BJ (cell line): ENCODE data around the gene ADD2. TPM values are rescaled to one million over a fixed set of nuclear protein-coding genes. Genes with fewer than 3 reads are reported as not detected.

Experiments used
- CTCF ChIA-PET: fragments of 350-600 bp; formaldehyde crosslinking; extraction: SDS; loops from one replicate; lab custom pipeline; 2021; ENCODE audit warnings: antibody characterized with exemption, inconsistent platforms; lab: Yijun Ruan, JAX
- POLR2A ChIA-PET: fragments of 300-600 bp; sonication (Branson Sonifier 250); formaldehyde crosslinking; extraction: SDS; loops from one replicate; lab custom pipeline; 2021; ENCODE audit warnings: antibody characterized with exemption; lab: Charles Lee
- DNase-seq: peaks from one replicate; pipeline ENCODE4 v3.0.0-alpha.2; 2011; ENCODE audit warnings: low read depth
- H3K27me3 ChIP-seq: 2 replicates; pipeline ENCODE4 v1.6.0; 2011; ENCODE audit warnings: low read length; ENCODE audit not compliant: control insufficient read depth, insufficient read depth
- H3K36me3 ChIP-seq: 2 replicates; pipeline ENCODE4 v1.5.1; 2011; ENCODE audit warnings: low read length; ENCODE audit not compliant: control insufficient read depth, insufficient read depth
- H3K4me3 ChIP-seq: 2 replicates; pipeline ENCODE4 v1.5.1; 2011; ENCODE audit warnings: low read depth, mild to moderate bottlenecking, control low read depth, low read length
- polyA plus RNA-seq: library from polyadenylated mRNA; depleted of rRNA; stranded (reverse); fragments of >200 nt; gene quantifications from 2 replicates; pipeline ENCODE4 v1.2.3, GENCODE V29; 2011
- TF ChIP-seq, protein P1 (sequence below): IDR thresholded peaks from 2 replicates; pipeline ENCODE4 v1.5.1; 2011; ENCODE audit warnings: low read depth, mild to moderate bottlenecking, control low read depth, inconsistent platforms, low read length, moderate library complexity; ENCODE audit not compliant: insufficient read depth

Gene ADD2
- polyA plus RNA-seq, 1 experiment = not detected

DNA sequence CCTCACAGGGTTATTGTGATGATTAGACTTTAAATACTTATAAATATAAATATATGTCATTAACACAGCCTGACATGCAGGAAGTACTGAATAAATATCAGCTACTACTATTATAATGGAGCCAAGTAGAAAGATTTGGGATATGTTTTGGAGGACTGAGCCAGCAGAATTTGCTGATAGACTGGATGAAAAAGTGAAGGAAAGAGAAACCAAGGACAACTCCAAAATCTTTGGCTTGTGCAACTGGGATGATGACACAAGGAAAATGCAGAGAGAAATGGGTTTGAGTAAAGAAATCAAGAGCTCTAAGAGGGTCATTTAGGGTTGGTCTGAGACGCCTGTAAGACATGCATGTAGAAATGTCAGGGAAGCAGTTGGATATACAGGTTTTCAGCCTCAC, 15.6 kb downstream of the ADD2 start:
- no peaks in the 10 kb centered on the region for H3K36me3 ChIP-seq
- DNase-seq = no peak
- no peak overlapping the region for H3K4me3 ChIP-seq
- ChIA-PET CTCF (interaction anchor here (1.4 kb wide), 1 partner anchor 10 kb away, joined by 3 read pairs; no protein-coding TSS in a partner anchor), POLR2A (interaction anchor here (0.7 kb wide), 1 partner anchor 82 kb away, joined by 3 read pairs; no protein-coding TSS in a partner anchor)
- TF ChIP-seq, protein P1, sequence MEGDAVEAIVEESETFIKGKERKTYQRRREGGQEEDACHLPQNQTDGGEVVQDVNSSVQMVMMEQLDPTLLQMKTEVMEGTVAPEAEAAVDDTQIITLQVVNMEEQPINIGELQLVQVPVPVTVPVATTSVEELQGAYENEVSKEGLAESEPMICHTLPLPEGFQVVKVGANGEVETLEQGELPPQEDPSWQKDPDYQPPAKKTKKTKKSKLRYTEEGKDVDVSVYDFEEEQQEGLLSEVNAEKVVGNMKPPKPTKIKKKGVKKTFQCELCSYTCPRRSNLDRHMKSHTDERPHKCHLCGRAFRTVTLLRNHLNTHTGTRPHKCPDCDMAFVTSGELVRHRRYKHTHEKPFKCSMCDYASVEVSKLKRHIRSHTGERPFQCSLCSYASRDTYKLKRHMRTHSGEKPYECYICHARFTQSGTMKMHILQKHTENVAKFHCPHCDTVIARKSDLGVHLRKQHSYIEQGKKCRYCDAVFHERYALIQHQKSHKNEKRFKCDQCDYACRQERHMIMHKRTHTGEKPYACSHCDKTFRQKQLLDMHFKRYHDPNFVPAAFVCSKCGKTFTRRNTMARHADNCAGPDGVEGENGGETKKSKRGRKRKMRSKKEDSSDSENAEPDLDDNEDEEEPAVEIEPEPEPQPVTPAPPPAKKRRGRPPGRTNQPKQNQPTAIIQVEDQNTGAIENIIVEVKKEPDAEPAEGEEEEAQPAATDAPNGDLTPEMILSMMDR = no peak
- H3K27me3 ChIP-seq = no peaks in the 10 kb centered on the region; the same call in 1 of the 2 replicates

DNA sequence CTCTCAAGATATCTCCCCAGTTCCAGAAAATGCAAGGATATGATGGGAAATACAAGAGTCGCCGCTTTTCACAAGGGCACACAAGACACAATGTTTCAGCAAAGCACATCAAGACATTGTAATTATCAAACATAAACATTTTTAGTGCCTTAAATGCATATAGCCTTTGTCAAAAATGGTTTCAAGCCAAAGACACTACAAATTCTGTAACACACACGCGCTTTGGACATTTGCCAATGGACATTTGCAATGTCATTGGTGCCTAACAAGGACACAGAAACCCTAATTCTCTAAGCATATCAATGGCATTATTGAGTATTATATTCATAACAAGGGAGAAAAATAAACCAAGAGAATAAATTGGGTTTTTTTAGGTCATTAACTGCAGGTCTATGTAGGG, 16.1 kb downstream of the ADD2 start:
- CTCF ChIA-PET = interaction anchor here (1.4 kb wide), 1 partner anchor 9 kb away, joined by 3 read pairs; no protein-coding TSS in a partner anchor
- POLR2A ChIA-PET = no interaction called here
- TF ChIP-seq, protein P1 = no peak
- DNase-seq = no peak
- H3K4me3 ChIP-seq = no peak overlapping the region
- no peaks in the 10 kb centered on the region; the same call in 1 of the 2 replicates for H3K27me3 ChIP-seq
- no peaks in the 10 kb centered on the region for H3K36me3 ChIP-seq

DNA sequence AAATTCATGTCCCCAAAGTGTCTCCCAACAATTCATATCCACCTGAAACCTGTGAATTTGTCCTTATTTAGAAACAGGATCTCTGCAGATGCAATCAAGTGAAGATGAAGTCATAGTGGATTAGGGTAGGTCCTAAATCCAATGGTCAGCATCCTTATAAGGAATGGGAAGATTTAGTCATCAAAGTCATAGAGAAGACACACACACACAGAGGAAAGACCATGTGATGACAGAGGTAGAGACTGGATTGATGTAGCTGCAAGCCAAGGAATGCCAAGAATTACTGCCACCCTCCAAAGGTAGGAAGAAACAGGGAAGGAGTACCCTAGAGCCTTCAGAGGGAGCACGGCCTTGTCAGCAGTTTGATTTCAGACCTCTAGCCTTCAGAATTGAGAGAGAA, 17.7 kb downstream of the ADD2 start:
- no peaks in the 10 kb centered on the region for H3K36me3 ChIP-seq
- ChIA-PET CTCF (no interaction called here), POLR2A (no interaction called here)
- peaks cover 2% of the 10 kb centered on the region; the same call in 1 of the 2 replicates for H3K27me3 ChIP-seq
- DNase-seq = no peak
- TF ChIP-seq, protein P1 = no peak
- no peak overlapping the region for H3K4me3 ChIP-seq

DNA sequence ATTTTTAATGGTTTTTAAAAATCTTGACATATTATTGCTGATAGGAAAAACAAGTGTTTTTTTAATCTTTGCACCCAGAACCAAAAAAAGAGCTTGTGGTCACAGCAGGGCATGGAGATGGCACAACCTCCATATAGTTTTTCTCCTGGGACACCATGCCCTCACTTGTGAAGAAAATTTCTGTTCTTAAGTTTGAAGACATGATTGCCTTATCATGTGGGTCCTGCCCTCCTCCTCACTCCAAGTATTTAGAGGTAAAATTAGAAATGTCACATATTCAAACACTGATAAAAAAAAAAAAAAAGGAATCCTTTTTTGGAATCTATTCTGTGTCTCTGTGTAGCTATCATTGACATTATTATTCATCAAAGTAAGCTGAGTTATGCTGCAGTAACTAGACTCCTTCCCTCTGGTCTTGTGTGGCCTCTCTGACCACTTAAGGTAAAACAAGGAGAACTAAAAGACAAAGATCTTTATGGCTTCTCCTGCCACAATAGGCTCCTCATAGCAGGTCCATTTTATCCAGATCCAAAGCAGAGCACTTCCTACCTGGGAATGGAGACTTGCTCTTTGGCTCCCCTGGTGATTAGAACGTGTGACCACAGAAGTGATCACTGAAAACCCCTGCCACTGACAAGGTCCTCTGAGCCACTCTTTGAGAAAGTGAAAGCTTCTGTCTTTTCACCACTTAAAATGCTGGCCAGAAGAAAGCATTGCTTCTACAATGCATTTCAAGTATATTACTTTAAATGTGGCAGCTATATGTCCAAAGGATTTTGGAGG, 19.8 kb downstream of the ADD2 start:
- no peak overlapping the region for H3K4me3 ChIP-seq
- DNase-seq = no peak
- no peaks in the 10 kb centered on the region for H3K36me3 ChIP-seq
- TF ChIP-seq, protein P1 = no peak
- 0 out of 2 replicates have a peak, but pooled peaks cover 2% of the 10 kb centered on the region for H3K27me3 ChIP-seq
- POLR2A ChIA-PET = no interaction called here
- CTCF ChIA-PET = interaction anchor here (0.8 to 1.4 kb wide), 2 partner anchors 9 to 29 kb away, joined by 3 to 4 read pairs; no protein-coding TSS in a partner anchor

DNA sequence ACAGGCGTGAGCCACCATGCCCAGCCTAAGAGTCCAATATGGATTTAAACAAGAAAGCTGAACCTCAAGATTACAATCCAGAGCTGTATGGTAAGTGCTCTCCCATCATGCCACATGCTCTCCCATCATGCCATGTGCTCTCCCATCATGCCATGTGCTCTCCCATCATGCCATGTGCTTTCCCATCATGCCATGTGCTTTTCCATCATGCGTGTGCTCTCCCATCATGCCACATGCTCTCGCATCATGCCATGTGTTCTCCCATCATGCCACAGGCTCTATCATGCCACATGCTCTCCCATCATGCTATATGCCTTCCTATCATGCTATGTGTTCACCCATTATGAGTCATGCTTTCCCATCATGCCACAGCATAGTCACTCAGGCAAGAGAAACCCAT, 20.7 kb downstream of the ADD2 start:
- Histone ChIP-seq H3K4me3 (no peak overlapping the region), H3K36me3 (no peaks in the 10 kb centered on the region), H3K27me3 (peaks cover 3% of the 10 kb centered on the region; the same call in 1 of the 2 replicates)
- ChIA-PET CTCF (interaction anchor here (0.8 kb wide), 1 partner anchor 30 kb away, joined by 3 read pairs; no protein-coding TSS in a partner anchor), POLR2A (no interaction called here)
- TF ChIP-seq, protein P1 = no peak
- no peak for DNase-seq
